MM.1S (cell line): ENCODE measurements around the gene SOX10.
"Not testable (repeated sequence)": the region's sequence is repeated elsewhere in the genome, so short reads cannot be mapped to it uniquely, and the experiment has no call there.

Experiments
- EZH2 ChIP-seq: fragments of 300-600 bp; sonication (generic); optimal IDR thresholded peaks from 2 replicates; pipeline ENCODE3; 2017; ENCODE audit warnings: low read depth, mild to moderate bottlenecking, antibody characterized with exemption, low read length, mixed read lengths
- EZH2phosphoT487 ChIP-seq: fragments of 300-600 bp; sonication (generic); IDR thresholded peaks from 2 replicates; pipeline ENCODE4 v1.6.1; 2018; ENCODE audit warnings: antibody characterized with exemption, low read length
- TF ChIP-seq, protein P1 (sequence below): fragments of 300-600 bp; sonication (generic); IDR thresholded peaks from 2 replicates; pipeline ENCODE4 v1.5.1; 2016; ENCODE audit warnings: antibody characterized with exemption, low read length, mixed read lengths

DNA sequence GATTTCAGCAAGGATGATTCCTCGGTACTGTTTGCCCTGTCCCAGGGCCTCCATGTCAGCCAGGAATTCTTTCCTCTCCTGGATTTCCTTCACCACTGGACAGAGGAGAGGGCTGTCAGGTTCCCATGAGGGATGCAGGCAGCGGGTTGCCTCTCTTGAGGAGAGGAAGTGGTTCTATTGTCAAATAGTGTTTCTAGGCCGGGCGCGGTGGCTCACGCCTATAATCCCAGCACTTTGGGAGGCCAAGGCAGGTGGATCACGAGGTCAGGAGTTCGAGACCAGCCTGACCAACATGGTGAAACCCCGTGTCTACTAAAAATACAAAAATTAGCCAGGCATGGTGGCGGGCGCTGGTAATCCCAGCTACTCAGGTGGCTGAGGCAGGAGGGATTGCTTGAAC is 39.9 kb downstream of the SOX10 start:
- TF ChIP-seq, protein P1, sequence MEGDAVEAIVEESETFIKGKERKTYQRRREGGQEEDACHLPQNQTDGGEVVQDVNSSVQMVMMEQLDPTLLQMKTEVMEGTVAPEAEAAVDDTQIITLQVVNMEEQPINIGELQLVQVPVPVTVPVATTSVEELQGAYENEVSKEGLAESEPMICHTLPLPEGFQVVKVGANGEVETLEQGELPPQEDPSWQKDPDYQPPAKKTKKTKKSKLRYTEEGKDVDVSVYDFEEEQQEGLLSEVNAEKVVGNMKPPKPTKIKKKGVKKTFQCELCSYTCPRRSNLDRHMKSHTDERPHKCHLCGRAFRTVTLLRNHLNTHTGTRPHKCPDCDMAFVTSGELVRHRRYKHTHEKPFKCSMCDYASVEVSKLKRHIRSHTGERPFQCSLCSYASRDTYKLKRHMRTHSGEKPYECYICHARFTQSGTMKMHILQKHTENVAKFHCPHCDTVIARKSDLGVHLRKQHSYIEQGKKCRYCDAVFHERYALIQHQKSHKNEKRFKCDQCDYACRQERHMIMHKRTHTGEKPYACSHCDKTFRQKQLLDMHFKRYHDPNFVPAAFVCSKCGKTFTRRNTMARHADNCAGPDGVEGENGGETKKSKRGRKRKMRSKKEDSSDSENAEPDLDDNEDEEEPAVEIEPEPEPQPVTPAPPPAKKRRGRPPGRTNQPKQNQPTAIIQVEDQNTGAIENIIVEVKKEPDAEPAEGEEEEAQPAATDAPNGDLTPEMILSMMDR = not testable (repeated sequence)
- not testable (repeated sequence) for TF ChIP-seq EZH2, EZH2phosphoT487
